Fibroblast of pulmonary artery (primary cell): ENCODE data around the gene LMAN1L.

Experiments
- DNase-seq: peaks from one replicate; pipeline ENCODE4 v3.0.0-alpha.2; 2010; ENCODE audit warnings: low read depth
- H3K4me3 ChIP-seq: replicated peaks from 2 replicates; pipeline ENCODE4 v1.5.1; 2011; ENCODE audit warnings: low read depth, mild to moderate bottlenecking, control low read depth, low read length, moderate library complexity
- TF ChIP-seq, protein P1 (sequence below): IDR thresholded peaks from 2 replicates; pipeline ENCODE4 v1.5.1; 2011; ENCODE audit warnings: mild to moderate bottlenecking, control low read depth, low read length, inconsistent platforms; ENCODE audit errors: missing control alignments

The LMAN1L gene

GRCh38 chr15:74795966-74796625, 16.5 kb upstream of the LMAN1L start:
- TF ChIP-seq, protein P1, sequence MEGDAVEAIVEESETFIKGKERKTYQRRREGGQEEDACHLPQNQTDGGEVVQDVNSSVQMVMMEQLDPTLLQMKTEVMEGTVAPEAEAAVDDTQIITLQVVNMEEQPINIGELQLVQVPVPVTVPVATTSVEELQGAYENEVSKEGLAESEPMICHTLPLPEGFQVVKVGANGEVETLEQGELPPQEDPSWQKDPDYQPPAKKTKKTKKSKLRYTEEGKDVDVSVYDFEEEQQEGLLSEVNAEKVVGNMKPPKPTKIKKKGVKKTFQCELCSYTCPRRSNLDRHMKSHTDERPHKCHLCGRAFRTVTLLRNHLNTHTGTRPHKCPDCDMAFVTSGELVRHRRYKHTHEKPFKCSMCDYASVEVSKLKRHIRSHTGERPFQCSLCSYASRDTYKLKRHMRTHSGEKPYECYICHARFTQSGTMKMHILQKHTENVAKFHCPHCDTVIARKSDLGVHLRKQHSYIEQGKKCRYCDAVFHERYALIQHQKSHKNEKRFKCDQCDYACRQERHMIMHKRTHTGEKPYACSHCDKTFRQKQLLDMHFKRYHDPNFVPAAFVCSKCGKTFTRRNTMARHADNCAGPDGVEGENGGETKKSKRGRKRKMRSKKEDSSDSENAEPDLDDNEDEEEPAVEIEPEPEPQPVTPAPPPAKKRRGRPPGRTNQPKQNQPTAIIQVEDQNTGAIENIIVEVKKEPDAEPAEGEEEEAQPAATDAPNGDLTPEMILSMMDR: no peak
- no peak for DNase-seq
- no peak overlapping the region for H3K4me3 ChIP-seq

GRCh38 chr15:74798388-74799254, 14.0 kb upstream of the LMAN1L start:
- TF ChIP-seq, protein P1: no peak
- DNase-seq: no peak
- H3K4me3 ChIP-seq: no peak overlapping the region

GRCh38 chr15:74799255-74799855, 13.3 kb upstream of the LMAN1L start:
- no peak for DNase-seq
- TF ChIP-seq, protein P1: no peak
- H3K4me3 ChIP-seq: no peak overlapping the region

GRCh38 chr15:74799856-74800558, 12.6 kb upstream of the LMAN1L start:
- DNase-seq: peak; percentile 58
- TF ChIP-seq, protein P1: peak; percentile 92
- H3K4me3 ChIP-seq: no peak overlapping the region

- H3K4me3 ChIP-seq: no peak overlapping the region
- no peak for DNase-seq
- TF ChIP-seq, protein P1: no peak
Measured at GRCh38 chr15:74800559-74801094, 12.0 kb upstream of the LMAN1L start.

- DNase-seq: no peak
- TF ChIP-seq, protein P1: no peak
- no peak overlapping the region for H3K4me3 ChIP-seq
Measured at GRCh38 chr15:74801311-74801997, 11.2 kb upstream of the LMAN1L start.
